Measurements from ENCODE around the gene IQSEC3. TPM values are rescaled to one million over a fixed set of nuclear protein-coding genes. Genes with fewer than 3 reads are reported as not detected.
"Not testable (repeated sequence)": the region's sequence is repeated elsewhere in the genome, so short reads cannot be mapped to it uniquely, and the experiment has no call there.

Gene IQSEC3
- total RNA-seq, 1 donor from 2014 or later = 8.8 TPM

- H3K9me3 Mint-ChIP-seq = no peaks in the 10 kb centered on the region
- no peak for DNase-seq (ENCODE audit: low spot score in 2 of 2, unreplicated experiment in 2 of 2)
- no peak overlapping the region for H3K4me3 Mint-ChIP-seq
- no peaks in the 10 kb centered on the region for H3K4me1 Mint-ChIP-seq
- peaks cover 1% of the 10 kb centered on the region for H3K36me3 Mint-ChIP-seq
- TF ChIP-seq, protein P1, sequence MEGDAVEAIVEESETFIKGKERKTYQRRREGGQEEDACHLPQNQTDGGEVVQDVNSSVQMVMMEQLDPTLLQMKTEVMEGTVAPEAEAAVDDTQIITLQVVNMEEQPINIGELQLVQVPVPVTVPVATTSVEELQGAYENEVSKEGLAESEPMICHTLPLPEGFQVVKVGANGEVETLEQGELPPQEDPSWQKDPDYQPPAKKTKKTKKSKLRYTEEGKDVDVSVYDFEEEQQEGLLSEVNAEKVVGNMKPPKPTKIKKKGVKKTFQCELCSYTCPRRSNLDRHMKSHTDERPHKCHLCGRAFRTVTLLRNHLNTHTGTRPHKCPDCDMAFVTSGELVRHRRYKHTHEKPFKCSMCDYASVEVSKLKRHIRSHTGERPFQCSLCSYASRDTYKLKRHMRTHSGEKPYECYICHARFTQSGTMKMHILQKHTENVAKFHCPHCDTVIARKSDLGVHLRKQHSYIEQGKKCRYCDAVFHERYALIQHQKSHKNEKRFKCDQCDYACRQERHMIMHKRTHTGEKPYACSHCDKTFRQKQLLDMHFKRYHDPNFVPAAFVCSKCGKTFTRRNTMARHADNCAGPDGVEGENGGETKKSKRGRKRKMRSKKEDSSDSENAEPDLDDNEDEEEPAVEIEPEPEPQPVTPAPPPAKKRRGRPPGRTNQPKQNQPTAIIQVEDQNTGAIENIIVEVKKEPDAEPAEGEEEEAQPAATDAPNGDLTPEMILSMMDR (IDR thresholded peaks at IDR 0.05; ENCODE audit: unreplicated experiment) = no peak
- H3K27me3 Mint-ChIP-seq (ENCODE audit: low read depth) = no peaks in the 10 kb centered on the region
- no peak overlapping the region for H3K27ac Mint-ChIP-seq
Observed at GRCh38 chr12:22530-23201, 43.9 kb upstream of the IQSEC3 start.

- not testable (repeated sequence) for DNase-seq (ENCODE audit: low spot score in 2 of 2, unreplicated experiment in 2 of 2); H3K36me3 Mint-ChIP-seq; H3K27me3 Mint-ChIP-seq (ENCODE audit: low read depth); H3K27ac Mint-ChIP-seq; H3K9me3 Mint-ChIP-seq; H3K4me3 Mint-ChIP-seq; H3K4me1 Mint-ChIP-seq
Observed at GRCh38 chr12:27904-28303, 38.7 kb upstream of the IQSEC3 start.

DNA sequence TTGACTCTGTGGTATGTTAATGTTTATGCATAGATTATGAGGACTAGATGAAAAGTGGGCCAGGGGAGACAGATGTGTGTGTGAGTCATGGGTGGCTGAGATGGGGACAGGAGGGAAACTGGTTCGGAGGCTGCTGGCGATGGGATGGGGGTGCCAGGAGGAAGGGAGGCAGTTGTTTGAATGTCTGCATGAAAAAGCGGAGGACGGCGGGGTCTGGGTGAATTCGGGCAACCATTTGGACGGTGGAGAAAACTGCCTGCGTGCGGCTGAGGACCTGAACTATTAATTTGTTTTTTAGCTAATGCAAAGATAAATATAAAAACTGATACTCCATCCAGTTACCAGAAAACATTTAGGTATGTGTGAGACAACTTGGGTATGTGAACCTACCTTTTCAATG lies 27.8 kb upstream of the IQSEC3 start:
- H3K4me3 Mint-ChIP-seq; H3K27me3 Mint-ChIP-seq (ENCODE audit: low read depth); DNase-seq (ENCODE audit: low spot score in 2 of 2, unreplicated experiment in 2 of 2); H3K4me1 Mint-ChIP-seq; H3K27ac Mint-ChIP-seq; H3K36me3 Mint-ChIP-seq; H3K9me3 Mint-ChIP-seq: not testable (repeated sequence)

- H3K36me3 Mint-ChIP-seq; H3K9me3 Mint-ChIP-seq; H3K27ac Mint-ChIP-seq; DNase-seq (ENCODE audit: low spot score in 2 of 2, unreplicated experiment in 2 of 2); H3K4me3 Mint-ChIP-seq; H3K4me1 Mint-ChIP-seq: not testable (repeated sequence)
- peaks cover 16% of the 10 kb centered on the region for H3K27me3 Mint-ChIP-seq (ENCODE audit: low read depth)
Observed at GRCh38 chr12:39555-40265, 26.9 kb upstream of the IQSEC3 start.

DNA sequence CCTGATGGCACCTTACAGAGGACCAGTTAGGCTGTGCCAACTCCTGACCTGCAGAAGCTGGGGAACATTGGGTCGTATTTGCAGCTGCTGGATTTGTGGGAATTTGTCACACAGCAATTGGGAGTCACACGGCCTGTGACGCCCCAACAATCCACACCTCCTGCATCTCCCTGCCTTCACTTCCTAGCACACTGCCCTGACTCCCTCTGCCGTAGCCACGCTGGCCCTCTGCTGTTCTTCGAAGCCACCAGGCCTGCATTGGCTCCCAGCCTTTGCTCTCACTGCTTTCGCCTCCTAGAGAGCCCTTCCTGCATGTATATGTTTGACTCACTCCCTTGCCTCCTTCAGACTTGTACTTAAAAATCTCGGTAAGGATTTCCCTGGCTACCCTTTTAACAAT lies 22.2 kb upstream of the IQSEC3 start:
- not testable (repeated sequence) for H3K4me1 Mint-ChIP-seq; H3K9me3 Mint-ChIP-seq; H3K36me3 Mint-ChIP-seq; H3K27ac Mint-ChIP-seq; H3K4me3 Mint-ChIP-seq; DNase-seq (ENCODE audit: low spot score in 2 of 2, unreplicated experiment in 2 of 2)
- H3K27me3 Mint-ChIP-seq (ENCODE audit: low read depth) = peaks cover 42% of the 10 kb centered on the region

GRCh38 chr12:45235-45990 lies 21.2 kb upstream of the IQSEC3 start:
- H3K4me1 Mint-ChIP-seq; DNase-seq (ENCODE audit: low spot score in 2 of 2, unreplicated experiment in 2 of 2); H3K4me3 Mint-ChIP-seq; H3K9me3 Mint-ChIP-seq; H3K27ac Mint-ChIP-seq; H3K36me3 Mint-ChIP-seq: not testable (repeated sequence)
- H3K27me3 Mint-ChIP-seq (ENCODE audit: low read depth) = peaks cover 38% of the 10 kb centered on the region

GRCh38 chr12:45991-46358 lies 20.6 kb upstream of the IQSEC3 start:
- H3K27ac Mint-ChIP-seq; H3K36me3 Mint-ChIP-seq; H3K4me3 Mint-ChIP-seq; H3K4me1 Mint-ChIP-seq; DNase-seq (ENCODE audit: low spot score in 2 of 2, unreplicated experiment in 2 of 2); H3K9me3 Mint-ChIP-seq: not testable (repeated sequence)
- H3K27me3 Mint-ChIP-seq (ENCODE audit: low read depth) = peaks cover 38% of the 10 kb centered on the region

- H3K27me3 Mint-ChIP-seq (ENCODE audit: low read depth) = peaks cover 38% of the 10 kb centered on the region
- not testable (repeated sequence) for DNase-seq (ENCODE audit: low spot score in 2 of 2, unreplicated experiment in 2 of 2); H3K27ac Mint-ChIP-seq; H3K4me3 Mint-ChIP-seq; H3K36me3 Mint-ChIP-seq; H3K9me3 Mint-ChIP-seq; H3K4me1 Mint-ChIP-seq
Observed at GRCh38 chr12:46542-46941, 20.0 kb upstream of the IQSEC3 start.

GRCh38 chr12:47699-48226 lies 18.8 kb upstream of the IQSEC3 start:
- H3K4me3 Mint-ChIP-seq; H3K27ac Mint-ChIP-seq; H3K4me1 Mint-ChIP-seq; DNase-seq (ENCODE audit: low spot score in 2 of 2, unreplicated experiment in 2 of 2); H3K9me3 Mint-ChIP-seq; H3K36me3 Mint-ChIP-seq: not testable (repeated sequence)
- peaks cover 43% of the 10 kb centered on the region for H3K27me3 Mint-ChIP-seq (ENCODE audit: low read depth)

DNA sequence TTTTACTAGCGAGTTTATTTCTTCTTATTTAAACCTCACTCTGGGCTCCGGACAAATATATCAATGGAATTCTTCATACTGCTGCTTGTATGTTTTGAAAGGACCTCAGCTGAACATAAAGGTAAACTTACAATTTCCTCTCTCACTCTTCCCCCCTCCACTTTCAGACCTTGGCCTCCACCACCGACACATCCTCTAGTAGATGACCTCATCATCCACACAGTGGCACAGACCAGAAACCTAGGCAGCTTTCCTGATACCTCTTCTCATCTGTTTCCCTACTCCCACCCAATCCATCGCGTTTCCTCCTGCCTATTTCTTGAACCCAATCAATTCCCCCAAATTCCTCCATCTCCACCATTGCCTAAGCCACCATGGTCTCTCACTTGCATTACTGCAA lies 17.4 kb upstream of the IQSEC3 start:
- H3K4me1 Mint-ChIP-seq; H3K36me3 Mint-ChIP-seq; H3K9me3 Mint-ChIP-seq; H3K27ac Mint-ChIP-seq; DNase-seq (ENCODE audit: low spot score in 2 of 2, unreplicated experiment in 2 of 2); H3K4me3 Mint-ChIP-seq: not testable (repeated sequence)
- H3K27me3 Mint-ChIP-seq (ENCODE audit: low read depth) = peaks cover 50% of the 10 kb centered on the region

DNA sequence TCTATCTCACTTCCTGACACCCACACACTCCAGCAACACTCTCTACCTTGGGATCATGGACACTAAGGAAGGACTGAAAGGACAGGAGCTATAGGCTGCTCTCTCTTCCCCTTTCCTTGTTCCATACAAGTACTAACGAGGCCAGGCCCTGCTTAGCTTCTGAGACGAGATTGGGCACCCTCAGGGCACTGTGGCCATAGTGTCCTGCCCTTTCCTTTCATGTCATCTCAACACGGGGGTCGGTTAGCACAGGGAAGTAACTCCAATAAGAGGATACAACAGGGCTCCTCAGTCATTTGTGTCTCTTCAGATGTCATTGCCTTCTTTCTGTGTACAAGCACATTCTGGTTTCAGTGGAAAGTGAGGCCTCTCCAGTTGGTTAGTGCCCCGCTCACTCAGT lies 15.5 kb upstream of the IQSEC3 start:
- H3K36me3 Mint-ChIP-seq; DNase-seq (ENCODE audit: low spot score in 2 of 2, unreplicated experiment in 2 of 2); H3K27ac Mint-ChIP-seq; H3K4me1 Mint-ChIP-seq; H3K4me3 Mint-ChIP-seq; H3K9me3 Mint-ChIP-seq: not testable (repeated sequence)
- H3K27me3 Mint-ChIP-seq (ENCODE audit: low read depth) = peaks cover 46% of the 10 kb centered on the region

DNA sequence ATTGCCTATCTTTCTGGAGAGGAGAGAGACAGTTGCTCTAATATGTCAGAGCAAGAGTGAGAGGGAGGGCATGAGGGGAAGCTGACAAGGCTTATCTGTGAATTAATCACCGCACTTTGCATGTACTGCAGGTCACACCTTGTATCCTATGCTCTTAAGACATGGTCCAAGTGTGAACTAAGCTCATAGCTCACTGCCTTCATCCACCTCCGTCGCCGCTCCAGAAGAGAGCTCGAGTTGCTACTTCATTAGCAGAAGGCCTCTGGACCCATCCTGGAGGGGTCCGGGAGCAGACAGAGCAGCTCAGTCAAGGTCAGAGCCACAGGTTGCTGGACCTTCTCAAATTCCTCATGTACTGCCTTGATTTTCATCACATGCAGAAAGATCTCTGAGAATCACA lies 14.6 kb upstream of the IQSEC3 start:
- Mint-ChIP-seq H3K4me1 (peaks cover 13% of the 10 kb centered on the region), H3K27me3 (ENCODE audit: low read depth) (peaks cover 40% of the 10 kb centered on the region)
- not testable (repeated sequence) for H3K9me3 Mint-ChIP-seq; H3K27ac Mint-ChIP-seq; H3K36me3 Mint-ChIP-seq; H3K4me3 Mint-ChIP-seq; DNase-seq (ENCODE audit: low spot score in 2 of 2, unreplicated experiment in 2 of 2)
